Inferior parietal cortex (tissue), 1 donor: ENCODE results near the gene KSR1.
A peak's percentile ranks its signal among the peaks of the same experiment; 100 is the strongest.
"Not testable (repeated sequence)": the region's sequence is repeated elsewhere in the genome, so short reads cannot be mapped to it uniquely, and the experiment has no call there.

Experiments used
- DNase-seq: peaks from one replicate; pipeline ENCODE4 v3.0.0-alpha.2; 2016; ENCODE audit errors: extremely low spot score

The KSR1 gene

GRCh38 chr17:27609611-27610303 lies 153.5 kb downstream of the KSR1 start:
- peak; percentile 52 for DNase-seq

- DNase-seq = no peak
These were observed 154.0 kb downstream of the KSR1 start for GRCh38 chr17:27610304-27610677.

DNA sequence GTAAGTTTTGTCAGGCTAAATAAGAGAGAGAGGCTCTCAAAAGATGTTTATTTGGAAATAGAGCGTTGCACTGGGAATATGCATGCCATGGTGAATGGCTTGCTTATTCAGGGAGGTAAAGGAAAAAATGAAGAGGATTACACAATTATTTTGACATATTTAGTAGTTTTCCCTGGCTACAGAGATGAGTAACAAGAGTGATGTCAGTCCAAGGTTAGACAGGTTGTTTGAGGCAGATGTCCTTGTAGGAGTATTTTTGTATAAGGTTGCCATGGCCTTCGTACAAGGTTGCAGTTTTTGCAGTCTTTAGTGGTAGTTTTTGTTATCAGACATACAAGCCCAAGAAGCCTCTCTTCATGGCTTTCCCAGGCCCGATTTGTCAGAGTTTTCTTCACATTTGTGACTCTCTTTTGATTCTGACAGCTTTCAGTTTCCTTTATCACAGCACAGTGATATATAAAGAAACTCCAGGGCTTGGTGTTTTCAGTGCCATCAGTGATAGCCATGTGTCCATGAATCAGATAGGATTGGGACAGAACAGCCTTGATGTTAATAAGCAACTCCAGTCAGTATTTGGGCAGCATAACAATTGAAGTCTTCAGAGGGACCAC lies 156.0 kb downstream of the KSR1 start:
- no peak for DNase-seq

DNA sequence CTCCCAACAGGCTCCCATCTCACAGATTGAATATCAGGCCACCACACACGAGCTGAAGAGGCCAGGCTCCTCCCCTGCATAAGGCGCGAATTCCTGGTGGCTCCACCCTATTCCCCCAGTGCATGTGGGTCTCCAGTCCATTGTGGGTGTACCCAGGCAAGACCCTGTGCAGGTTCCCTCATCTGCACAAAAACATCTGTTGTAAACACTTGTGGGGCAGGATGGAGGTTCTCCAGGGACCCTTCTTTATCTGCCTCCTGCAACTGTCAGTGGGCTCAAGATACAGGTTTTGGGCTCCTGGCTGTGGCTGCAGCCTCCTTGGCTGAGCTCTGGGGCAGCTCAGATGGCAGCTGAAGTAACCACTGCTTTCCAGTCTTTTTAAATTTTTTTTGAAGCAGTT lies 157.2 kb downstream of the KSR1 start:
- DNase-seq = no peak

GRCh38 chr17:27615121-27615520 lies 158.9 kb downstream of the KSR1 start:
- no peak for DNase-seq

DNA sequence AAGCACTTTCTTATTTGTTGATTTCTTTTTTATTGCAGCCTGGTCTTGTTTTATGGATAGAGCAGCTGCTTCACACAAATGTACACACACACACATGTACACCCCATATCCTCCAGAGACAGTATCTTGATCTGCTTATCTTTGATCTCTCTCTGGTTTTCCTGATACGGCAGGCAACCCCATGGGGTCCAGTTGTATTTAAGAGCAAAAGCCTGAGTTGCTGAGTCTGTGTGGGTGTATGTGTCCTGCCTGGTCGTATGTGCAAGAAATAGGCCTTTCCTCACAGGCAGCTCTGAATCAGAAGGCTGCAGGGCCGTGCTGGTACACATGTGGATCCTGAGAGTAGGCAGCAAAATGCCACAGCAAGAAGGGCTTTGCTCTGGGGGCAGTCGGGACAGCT lies 160.2 kb downstream of the KSR1 start:
- no peak for DNase-seq

GRCh38 chr17:27618417-27618816 lies 162.2 kb downstream of the KSR1 start:
- DNase-seq = no peak

DNA sequence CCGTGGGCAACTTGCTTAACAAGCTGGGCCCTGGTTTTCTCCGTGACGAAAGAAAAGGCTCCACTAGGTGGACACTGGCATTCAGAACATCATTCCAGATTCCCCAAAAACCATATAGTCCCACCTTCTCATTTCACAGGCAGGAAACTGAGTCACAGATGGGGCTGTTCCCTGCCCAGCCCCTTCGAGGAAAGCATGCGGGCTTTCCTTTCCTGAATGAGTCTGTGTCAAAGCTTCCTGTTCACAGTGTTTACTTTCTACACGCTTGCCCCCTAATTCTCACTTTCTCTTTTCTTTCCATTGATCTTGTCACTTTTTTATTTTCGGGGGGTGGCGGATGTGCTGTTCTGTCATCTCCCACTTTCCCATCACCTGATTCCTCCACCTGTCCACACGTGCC lies 164.5 kb downstream of the KSR1 start:
- DNase-seq = no peak

DNA sequence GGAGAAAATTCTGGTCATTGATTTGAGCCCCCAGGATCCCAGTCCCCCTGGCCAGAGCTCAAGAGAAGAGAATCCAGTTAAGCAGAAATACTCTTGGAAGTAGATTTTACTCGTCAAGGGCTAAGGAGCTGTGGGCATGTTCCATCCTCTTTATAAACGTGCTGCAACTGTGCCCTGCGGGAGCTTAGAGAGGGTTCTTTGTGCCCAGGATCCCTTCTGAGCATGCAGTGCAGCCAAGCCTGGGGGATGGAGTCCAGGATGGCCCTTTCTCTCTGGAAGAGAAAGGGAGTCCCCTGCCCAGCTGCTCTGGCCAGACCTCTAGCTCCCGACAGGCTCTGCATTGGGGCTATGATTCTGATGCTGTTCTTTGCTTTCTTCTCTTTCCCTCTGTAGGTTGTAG lies 165.3 kb downstream of the KSR1 start:
- no peak for DNase-seq

DNA sequence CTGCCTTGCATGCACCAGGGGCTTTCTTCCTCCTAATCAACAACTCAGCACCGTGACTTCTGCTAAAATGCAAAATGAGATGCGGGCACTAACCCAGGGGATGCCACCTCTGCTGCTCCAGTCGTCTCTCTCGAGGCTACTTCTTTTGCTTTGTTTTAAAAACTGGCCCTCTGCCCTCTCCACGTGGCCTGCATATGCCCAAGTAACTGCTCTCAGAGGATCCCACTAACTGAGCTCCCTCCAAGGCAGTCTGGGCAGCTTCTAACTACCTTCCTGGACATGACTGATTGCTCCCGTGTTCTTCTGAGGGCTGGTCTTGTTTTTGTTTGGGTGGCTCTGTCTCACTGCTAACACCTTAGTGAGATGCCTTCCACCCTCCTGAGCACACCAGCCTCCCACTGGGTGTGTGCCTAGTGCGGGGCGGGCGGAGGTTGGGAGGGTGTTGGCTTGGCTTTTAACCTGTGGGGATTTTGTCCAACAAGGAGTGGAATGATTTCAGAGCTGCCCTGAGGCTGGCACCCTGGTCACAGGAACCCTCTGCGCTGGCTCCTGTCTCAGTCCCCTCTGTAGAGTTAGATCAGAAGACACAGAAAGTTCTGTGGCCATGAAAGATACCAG lies 165.8 kb downstream of the KSR1 start:
- no peak for DNase-seq

- DNase-seq = no peak
These were observed 166.7 kb downstream of the KSR1 start for GRCh38 chr17:27622986-27623385.

DNA sequence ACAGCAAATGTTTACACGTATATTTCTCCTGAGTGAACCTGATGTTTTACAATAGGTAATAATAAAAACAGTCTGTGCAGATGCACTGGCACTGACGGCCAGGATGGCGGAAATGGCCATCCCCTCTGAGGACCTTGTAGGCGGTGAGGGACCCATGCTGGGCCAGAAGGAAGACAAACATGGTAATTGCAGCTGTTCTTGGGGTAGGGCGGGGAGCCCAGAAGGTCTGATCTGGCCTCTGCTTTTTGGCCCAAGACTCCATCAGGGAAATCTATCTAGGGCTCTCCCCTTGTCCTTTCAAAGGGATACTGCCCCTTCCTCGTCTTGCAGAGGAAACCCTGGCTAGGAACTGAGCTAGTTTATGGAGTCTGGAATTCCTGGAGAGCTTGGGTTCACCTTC lies 167.4 kb downstream of the KSR1 start:
- DNase-seq = no peak

DNA sequence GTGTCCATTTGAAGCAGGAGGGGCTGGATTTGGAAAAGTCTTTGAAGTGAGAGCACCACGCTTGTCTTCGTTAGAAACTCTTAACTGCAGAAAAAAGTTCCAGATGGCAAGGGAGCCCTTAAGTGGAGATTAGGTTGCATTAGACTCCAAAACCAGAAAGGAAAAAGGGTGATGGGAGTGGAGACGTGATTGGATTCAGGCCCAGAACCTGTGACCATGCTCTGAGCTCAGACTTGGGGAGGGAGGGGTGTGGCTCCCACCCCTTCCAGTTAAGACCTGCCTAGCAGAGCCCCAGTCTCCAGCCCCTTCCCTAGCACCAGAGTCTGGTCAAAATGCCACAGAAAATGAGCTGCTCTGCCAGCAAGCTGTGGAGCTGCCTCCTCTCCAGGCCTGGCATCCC lies 168.3 kb downstream of the KSR1 start:
- no peak for DNase-seq

DNA sequence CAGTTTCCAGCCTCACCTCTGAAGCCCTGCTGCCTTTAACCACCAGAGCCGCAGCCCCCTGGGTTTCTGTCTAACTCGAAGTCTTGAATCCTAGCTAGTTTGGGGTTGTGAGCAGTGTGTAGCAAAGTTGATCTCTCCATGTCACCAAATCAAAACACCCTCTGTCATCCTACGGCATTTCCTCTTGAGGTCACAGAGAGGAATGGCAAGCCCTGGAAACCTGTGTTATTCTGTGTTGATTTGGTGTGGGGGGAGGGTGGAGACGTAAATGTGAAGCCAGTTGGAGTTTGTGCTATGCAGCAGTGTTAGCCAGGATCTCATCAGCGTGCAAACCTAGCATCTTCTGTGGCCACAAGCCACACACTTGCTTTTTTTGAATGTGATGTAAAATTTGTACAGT lies 169.6 kb downstream of the KSR1 start:
- DNase-seq = no peak

DNA sequence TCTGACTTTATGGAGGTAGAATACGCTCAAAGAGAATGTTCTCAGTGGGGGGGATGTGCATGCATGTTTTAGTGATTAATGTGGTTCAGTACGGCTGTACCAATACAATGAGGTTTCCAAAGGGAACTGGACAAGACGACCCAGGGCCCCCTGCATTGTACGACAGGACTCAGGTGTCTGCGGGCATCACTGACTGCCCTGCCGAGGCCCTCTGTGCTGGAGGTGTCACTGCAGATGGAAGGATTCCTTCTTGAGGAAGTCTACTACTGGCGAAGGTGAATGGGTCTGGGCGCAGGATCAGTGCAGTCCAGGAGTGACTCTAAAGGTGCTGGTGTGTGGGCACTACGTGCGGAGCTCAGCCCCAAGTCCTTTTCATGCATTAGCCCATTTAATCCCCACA lies 171.3 kb downstream of the KSR1 start:
- DNase-seq = no peak

DNA sequence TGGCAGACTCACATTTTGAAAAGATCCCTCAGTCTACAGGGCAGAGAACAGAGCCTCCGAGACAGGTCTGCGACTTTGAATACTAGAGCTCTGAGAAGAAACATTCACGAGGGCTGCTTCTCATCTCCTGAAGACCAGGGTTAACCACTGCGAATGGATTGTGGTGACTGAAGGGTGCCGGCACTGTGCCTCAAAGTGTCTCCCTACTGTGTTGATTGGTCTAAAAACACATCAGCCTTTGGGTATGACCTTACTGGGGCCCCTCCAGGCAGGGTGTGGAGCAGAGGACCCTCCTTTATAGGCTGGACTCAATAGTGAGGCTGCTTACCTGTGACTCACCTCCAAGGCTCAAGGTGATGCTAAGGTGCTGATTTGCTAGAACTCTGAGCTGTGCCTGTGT lies 172.1 kb downstream of the KSR1 start:
- no peak for DNase-seq

DNA sequence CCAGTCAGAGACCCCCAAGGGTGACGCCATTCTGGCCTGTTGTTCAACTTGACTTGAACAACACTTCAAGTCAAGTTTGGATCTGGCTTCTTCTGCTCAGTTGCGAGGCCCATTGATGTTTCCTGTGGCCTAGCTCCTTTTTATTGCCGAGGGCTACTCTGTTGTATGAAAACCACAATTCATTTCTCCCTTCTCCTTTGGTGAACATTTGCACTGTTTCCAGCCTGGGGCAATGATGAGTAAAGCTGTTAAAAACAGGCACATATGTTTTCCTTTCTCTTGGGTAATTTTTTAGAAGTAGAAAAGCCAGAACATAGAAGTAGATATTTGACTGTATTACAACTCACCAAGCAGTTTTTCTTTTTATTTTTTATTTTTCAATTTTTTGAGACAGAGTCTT lies 173.0 kb downstream of the KSR1 start:
- not testable (repeated sequence) for DNase-seq

GRCh38 chr17:27630607-27631410 lies 174.6 kb downstream of the KSR1 start, which contains the start of gene LGALS9:
TSS of gene LGALS9 (plus strand) at chr17:27631188. CDS start at chr17:27631266, 78 bp downstream.
- DNase-seq = no peak

GRCh38 chr17:27631411-27631760 lies 175.1 kb downstream of the KSR1 start:
- DNase-seq = no peak

- no peak for DNase-seq
These were observed 175.9 kb downstream of the KSR1 start for GRCh38 chr17:27631897-27632725.

DNA sequence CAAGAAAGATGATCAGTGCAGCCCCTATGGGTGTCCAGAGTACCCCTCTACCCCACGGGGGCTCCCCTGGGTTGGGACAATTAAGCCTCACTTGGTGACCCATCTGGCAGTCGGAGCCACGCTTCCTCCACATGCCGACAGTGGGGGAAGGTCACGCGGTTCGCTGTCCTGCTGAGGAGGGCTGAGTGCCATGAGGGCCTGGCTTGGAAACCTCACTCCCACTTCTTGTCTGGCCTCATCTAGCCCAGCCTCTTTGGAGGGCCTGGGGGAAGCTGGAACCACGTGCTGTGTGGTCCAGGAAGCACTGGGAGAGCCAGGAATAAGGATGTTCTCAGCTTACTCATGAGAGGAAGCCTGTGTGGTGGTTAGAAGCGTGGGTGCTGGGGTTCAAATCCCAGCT lies 176.5 kb downstream of the KSR1 start:
- not testable (repeated sequence) for DNase-seq
